Measurements from ENCODE around the gene MMGT1. TPM values are rescaled to one million over a fixed set of nuclear protein-coding genes. Genes with fewer than 3 reads are reported as not detected.

The MMGT1 gene
- total RNA-seq, 1 donor from 2014 or later, result 20.3 TPM

DNA sequence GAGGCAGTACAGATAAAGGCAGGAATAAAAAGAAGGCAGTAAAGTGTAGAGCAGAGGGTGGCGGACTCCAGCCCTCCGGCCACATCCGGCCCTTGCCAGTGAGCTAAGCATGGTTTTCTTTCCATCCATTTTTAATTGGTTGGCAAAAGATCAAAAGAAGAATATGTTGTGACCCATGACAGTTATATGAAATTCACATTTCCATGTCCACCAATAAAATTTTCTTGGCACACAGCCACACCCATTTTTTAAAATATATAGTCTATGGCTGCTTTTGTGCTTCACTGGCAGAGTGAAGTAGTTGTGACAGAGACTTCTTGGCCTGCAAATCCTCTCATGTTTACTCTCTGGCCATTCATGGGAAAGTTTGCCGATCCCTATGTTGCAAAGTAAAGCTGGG is 41.2 kb upstream of the MMGT1 start:
- TF ChIP-seq, protein P1, sequence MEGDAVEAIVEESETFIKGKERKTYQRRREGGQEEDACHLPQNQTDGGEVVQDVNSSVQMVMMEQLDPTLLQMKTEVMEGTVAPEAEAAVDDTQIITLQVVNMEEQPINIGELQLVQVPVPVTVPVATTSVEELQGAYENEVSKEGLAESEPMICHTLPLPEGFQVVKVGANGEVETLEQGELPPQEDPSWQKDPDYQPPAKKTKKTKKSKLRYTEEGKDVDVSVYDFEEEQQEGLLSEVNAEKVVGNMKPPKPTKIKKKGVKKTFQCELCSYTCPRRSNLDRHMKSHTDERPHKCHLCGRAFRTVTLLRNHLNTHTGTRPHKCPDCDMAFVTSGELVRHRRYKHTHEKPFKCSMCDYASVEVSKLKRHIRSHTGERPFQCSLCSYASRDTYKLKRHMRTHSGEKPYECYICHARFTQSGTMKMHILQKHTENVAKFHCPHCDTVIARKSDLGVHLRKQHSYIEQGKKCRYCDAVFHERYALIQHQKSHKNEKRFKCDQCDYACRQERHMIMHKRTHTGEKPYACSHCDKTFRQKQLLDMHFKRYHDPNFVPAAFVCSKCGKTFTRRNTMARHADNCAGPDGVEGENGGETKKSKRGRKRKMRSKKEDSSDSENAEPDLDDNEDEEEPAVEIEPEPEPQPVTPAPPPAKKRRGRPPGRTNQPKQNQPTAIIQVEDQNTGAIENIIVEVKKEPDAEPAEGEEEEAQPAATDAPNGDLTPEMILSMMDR (IDR thresholded peaks at IDR 0.05), result no peak
- H3K4me1 Mint-ChIP-seq, result no peaks in the 10 kb centered on the region
- peaks cover 57% of the 10 kb centered on the region for H3K36me3 Mint-ChIP-seq (ENCODE audit: low read depth)
- H3K27me3 Mint-ChIP-seq, result no peaks in the 10 kb centered on the region
- no peak overlapping the region for H3K27ac Mint-ChIP-seq
- CTCF ChIA-PET, result no interaction called here
- POLR2A ChIA-PET, result no interaction called here
- H3K9me3 Mint-ChIP-seq, result no peaks in the 10 kb centered on the region
- intact Hi-C loops (cut with micrococcal nuclease), result no loop called here
- ATAC-seq (ENCODE audit: low read depth) (no peak), DNase-seq (no peak)
- no peak overlapping the region for H3K4me3 Mint-ChIP-seq

DNA sequence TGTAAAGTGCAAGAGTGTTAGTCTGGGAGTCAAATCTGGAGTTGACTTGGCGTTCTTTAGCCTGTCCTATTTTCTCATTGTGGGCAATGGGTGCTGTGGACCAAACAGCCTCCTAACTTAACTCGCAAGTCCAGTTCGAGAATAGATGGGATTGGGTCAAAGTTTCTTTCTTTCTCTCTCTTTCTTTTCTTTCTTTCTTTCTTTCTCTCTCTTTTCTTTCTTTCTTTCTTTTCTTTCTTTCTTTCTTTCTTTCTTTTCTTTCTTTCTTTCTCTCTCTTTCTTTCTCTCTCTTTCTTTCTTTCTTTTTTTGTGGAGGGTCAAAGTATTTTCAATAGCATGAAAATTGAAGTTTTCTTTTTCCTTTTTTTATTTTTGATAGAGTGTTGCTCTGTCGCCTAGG is 14.5 kb upstream of the MMGT1 start:
- DNase-seq (no peak), ATAC-seq (ENCODE audit: low read depth) (no peak)
- no peaks in the 10 kb centered on the region for H3K9me3 Mint-ChIP-seq
- H3K4me3 Mint-ChIP-seq, result no peak overlapping the region
- H3K4me1 Mint-ChIP-seq, result peaks cover 36% of the 10 kb centered on the region
- H3K27ac Mint-ChIP-seq, result no peak overlapping the region
- TF ChIP-seq, protein P1 (IDR thresholded peaks at IDR 0.05), result no peak
- ChIA-PET POLR2A (no interaction called here), CTCF (no interaction called here)
- no peaks in the 10 kb centered on the region for H3K27me3 Mint-ChIP-seq
- H3K36me3 Mint-ChIP-seq (ENCODE audit: low read depth), result peaks cover 9% of the 10 kb centered on the region
- intact Hi-C loops (cut with micrococcal nuclease), result no loop called here

DNA sequence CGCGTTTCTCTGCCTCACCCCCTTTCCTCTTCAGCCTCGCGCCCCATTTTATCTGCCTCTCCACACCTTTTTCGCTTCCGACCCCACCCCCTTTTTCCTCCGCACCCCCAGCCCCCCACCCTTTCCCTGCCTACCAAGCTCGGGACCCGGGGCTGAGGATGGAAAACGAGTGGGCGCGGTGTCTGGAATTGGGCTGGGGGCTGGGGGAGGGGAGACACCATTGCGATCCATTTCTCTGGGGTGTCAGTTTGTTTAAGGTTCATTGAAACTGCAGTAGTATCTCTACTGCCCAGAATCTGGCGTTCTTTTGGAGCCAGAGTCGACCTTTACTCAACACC is 12.2 kb upstream of the MMGT1 start:
- CTCF ChIA-PET, result no interaction called here
- Mint-ChIP-seq H3K27ac (peak overlapping the region; percentile 70), H3K9me3 (no peaks in the 10 kb centered on the region), H3K36me3 (ENCODE audit: low read depth) (peaks cover 5% of the 10 kb centered on the region), H3K4me3 (peak overlapping the region; percentile 91), H3K27me3 (no peaks in the 10 kb centered on the region), H3K4me1 (peaks cover 43% of the 10 kb centered on the region)
- POLR2A ChIA-PET, result interaction anchor here (0.7 to 1.7 kb wide), 2 partner anchors 511 to 894 kb away, joined by 5 read pairs; partner anchors contain the start of genes HTATSF1 and RBMX
- TF ChIP-seq, protein P1 (IDR thresholded peaks at IDR 0.05), result no peak
- intact Hi-C loops (cut with micrococcal nuclease), result loop anchor here (1.0 to 2.0 kb wide), 3 partner anchors 12 to 511 kb away; partner anchors contain the start of gene HTATSF1
- ATAC-seq (ENCODE audit: low read depth), result no peak
- no peak for DNase-seq

DNA sequence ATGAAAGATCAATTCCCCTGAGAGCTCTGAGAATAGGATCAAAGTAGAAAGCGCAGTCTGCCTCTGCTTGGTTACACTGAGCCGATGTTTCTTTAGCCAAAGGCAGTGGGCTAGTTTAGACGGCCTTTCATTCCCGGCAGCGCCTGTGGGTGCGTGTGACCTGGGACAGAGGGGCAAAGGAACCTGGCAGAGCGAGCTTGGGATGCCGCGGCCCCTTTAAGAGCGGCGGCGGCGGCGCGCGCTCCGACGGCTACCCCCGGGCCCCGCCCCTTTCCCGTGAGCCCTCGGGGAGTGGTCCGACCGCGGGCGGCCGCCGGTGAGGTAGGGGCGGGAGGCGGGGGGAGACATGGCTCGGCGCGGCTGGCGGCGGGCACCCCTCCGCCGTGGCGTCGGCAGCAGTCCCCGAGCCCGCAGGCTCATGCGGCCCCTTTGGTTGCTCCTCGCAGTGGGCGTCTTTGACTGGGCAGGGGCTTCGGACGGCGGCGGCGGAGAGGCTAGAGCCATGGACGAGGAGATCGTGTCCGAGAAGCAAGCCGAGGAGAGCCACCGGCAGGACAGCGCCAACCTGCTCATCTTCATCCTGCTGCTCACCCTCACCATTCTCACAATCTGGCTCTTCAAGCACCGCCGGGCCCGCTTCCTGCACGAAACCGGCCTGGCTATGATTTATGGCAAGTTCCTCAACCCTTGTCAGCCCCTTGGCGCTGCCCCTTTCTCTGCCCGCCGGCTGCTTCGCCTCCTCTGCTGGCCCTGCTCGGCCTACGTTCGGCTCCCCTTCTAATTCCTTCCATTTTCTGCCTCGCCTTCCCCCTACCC is 11.6 kb upstream of the MMGT1 start, which contains the start of gene SLC9A6:
Gene SLC9A6 (plus strand): TSS at position 279 of the 816 bp plus-strand sequence. CDS start 224 bp downstream, at position 503.
- peak; percentile 64 for DNase-seq
- peaks cover 3% of the 10 kb centered on the region for H3K36me3 Mint-ChIP-seq (ENCODE audit: low read depth)
- TF ChIP-seq, protein P1 (IDR thresholded peaks at IDR 0.05), result no peak
- H3K9me3 Mint-ChIP-seq, result no peaks in the 10 kb centered on the region
- ATAC-seq (ENCODE audit: low read depth), result peak; percentile 93
- ChIA-PET CTCF (interaction anchor here (0.8 to 1.5 kb wide), 2 partner anchors 10 to 12 kb away, joined by 3 read pairs; partner anchors contain the start of gene MMGT1), POLR2A (interaction anchor here (0.7 to 2.4 kb wide), 3 partner anchors 11 to 895 kb away, joined by 3 to 14 read pairs (median 5); partner anchors contain the start of genes MMGT1 and RBMX)
- intact Hi-C loops (cut with micrococcal nuclease), result loop anchor here (1.0 to 2.0 kb wide), 3 partner anchors 11 to 511 kb away; partner anchors contain the start of gene HTATSF1
- peak within 1 kb of the TSS; percentile 91 for H3K4me3 Mint-ChIP-seq
- H3K27ac Mint-ChIP-seq, result peak within 1 kb of the TSS; percentile 84
- no peaks in the 10 kb centered on the region for H3K27me3 Mint-ChIP-seq
- H3K4me1 Mint-ChIP-seq, result peaks cover 43% of the 10 kb centered on the region

DNA sequence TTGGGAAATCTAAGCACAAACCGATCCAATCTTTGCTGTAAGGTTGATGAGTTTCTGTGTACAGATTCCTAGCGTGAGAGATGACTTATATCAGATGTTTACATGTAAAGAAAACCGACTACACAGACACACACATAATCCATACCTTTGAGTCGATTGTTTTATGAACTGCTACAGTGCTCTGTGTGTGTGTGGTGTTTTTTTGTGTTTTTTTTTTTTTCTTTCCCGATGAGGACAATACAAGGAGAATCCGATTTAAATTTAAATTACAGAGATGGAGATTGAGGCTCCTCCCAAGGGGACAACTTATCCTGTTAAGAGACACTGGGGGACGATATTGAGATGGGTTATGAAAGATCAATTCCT is 11.0 kb upstream of the MMGT1 start:
- Mint-ChIP-seq H3K27me3 (no peaks in the 10 kb centered on the region), H3K9me3 (no peaks in the 10 kb centered on the region), H3K36me3 (ENCODE audit: low read depth) (peaks cover 3% of the 10 kb centered on the region), H3K4me3 (peak overlapping the region; percentile 91), H3K4me1 (peaks cover 43% of the 10 kb centered on the region), H3K27ac (peak overlapping the region; percentile 84)
- ChIA-PET CTCF (interaction anchor here (0.8 to 1.5 kb wide), 2 partner anchors 10 to 11 kb away, joined by 3 read pairs; partner anchors contain the start of gene MMGT1), POLR2A (interaction anchor here (0.7 to 2.4 kb wide), 2 partner anchors 10 to 894 kb away, joined by 3 to 14 read pairs; partner anchors contain the start of gene MMGT1)
- TF ChIP-seq, protein P1 (IDR thresholded peaks at IDR 0.05), result no peak
- DNase-seq (no peak), ATAC-seq (ENCODE audit: low read depth) (no peak)
- intact Hi-C loops (cut with micrococcal nuclease), result loop anchor here (1.0 to 2.0 kb wide), 3 partner anchors 10 to 512 kb away; partner anchors contain the start of gene HTATSF1

Measured in activated B cell treated with CpG ODN at 0.5 μM for 24 hours (primary cell).